LHCN-M2 (cell line): ENCODE data around the gene ITGB2. TPM values are rescaled to one million over a fixed set of nuclear protein-coding genes. Genes with fewer than 3 reads are reported as not detected.
"Not testable (repeated sequence)": the region's sequence is repeated elsewhere in the genome, so short reads cannot be mapped to it uniquely, and the experiment has no call there.

ENCODE experiments used
- DNase-seq: peaks from one replicate; pipeline ENCODE4 v3.0.0-alpha.2; 2012; ENCODE audit warnings: low read depth
- total RNA-seq: library from RNA; depleted of rRNA; stranded (reverse); fragments of >200 nt; gene quantifications from 2 replicates; pipeline ENCODE4 v1.2.3, GENCODE V29; 2014

ITGB2 gene
- total RNA-seq, 1 experiment from 2014 or later: 3.8 TPM

- DNase-seq: peak; percentile 95
These were observed 7.1 kb upstream of the ITGB2 start for GRCh38 chr21:44927587-44928461.

GRCh38 chr21:44927259-44927586, 6.5 kb upstream of the ITGB2 start:
- DNase-seq: no peak

GRCh38 chr21:44926331-44927101, 5.8 kb upstream of the ITGB2 start:
- peak; percentile 47 for DNase-seq

DNA sequence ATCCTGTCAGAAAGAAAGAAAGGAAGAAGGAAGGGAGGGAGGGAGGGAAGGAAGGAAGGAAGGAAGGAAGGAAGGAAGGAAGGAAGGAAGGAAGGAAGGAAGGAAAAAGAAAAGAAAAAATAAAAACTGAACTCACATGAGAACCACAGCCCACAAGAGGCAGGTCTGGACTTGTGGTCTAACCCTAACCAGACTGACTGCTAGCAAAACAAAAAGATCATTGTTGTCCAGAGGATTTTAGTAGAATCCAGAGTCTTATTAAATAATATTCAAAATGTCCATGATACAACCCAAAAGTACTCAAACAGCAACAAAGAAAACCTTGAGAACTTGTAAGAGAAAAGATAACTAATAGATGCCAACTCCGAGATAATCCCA, 4.7 kb upstream of the ITGB2 start:
- DNase-seq: peak; percentile 68

- peak; percentile 58 for DNase-seq
These were observed 4.1 kb upstream of the ITGB2 start for GRCh38 chr21:44924606-44925377.

- DNase-seq: no peak
These were observed 2.9 kb upstream of the ITGB2 start for GRCh38 chr21:44923480-44924084.

- DNase-seq: no peak
These were observed 1.2 kb upstream of the ITGB2 start for GRCh38 chr21:44921928-44922327.

DNA sequence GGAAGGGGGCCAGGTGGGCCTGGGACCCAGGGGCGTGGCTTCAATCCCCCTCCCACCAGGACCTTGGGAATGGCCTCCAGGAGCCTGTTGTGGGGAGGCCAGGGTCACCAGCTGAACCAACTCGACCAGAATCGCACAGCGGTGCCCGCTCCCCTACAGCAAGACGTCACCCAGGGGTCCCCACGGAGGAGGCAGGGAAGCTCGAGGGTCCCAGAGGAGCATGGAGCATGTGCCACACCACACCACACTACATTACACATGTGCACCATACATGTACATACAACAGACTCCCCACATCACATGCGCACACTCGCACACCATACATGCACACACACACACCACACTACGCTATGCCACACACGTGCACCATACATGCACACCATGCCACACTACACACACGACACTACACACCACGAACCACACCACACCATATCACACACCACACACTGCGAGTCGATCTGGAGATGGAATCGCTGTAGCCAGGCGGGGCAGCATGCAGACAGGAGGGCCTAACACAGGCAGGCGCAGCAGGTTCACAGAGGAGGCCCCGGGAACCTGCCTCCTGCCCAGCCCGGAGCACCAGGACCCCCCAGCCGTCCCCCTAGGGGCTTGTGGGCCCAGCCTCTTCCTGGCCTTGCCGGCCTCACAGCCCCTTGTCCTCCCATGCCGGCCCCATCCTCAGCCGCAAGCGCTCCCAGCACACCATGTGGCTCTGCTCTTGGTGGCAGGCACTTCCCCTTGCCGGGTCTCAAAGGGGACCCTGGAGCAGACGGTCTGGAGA, 596 bp downstream of the ITGB2 start:
- no peak for DNase-seq

DNA sequence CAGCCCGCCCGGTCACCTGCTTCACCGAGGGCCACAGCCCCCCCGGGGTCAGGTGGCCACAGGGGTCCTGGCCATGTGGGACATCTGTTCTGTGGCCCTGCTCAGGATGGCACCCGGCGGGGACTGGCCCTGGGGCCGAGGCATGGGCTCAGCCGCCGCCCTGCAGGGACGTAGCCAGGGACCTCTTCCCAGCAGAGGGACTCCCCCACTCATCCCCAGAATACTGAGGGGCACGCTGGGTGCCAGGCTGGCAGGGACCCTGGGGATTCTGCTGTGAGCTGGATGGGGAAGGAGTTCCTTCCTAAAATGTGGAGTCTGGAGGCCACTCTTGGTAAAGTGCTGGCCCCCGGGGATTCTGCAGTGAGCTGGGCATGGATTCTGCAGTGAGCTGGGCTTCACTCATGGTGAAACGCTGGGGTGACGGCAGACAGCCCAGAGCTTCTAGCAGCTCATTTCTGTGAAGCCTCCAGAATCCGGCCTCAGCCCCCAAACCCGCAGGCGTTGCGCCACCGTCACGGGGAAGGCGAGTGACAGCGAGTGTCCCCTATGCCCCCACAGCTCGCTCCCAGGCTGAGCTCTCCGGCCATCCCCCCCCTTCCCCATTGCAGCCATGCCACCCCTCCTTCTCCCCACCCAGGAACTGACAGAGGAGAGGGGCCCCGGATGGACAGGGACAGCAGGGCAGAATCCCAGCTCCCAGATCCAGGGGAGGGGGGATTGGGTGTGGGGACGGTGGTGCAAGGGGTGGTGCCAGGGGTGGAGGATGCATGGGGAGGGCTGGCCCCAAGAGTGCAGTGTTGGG, 1.4 kb downstream of the ITGB2 start:
- DNase-seq: no peak

GRCh38 chr21:44918581-44919033, 2.1 kb downstream of the ITGB2 start:
- DNase-seq: no peak

GRCh38 chr21:44918107-44918470, 2.6 kb downstream of the ITGB2 start:
- DNase-seq: no peak

- DNase-seq: no peak
These were observed 3.1 kb downstream of the ITGB2 start for GRCh38 chr21:44917446-44918106.

DNA sequence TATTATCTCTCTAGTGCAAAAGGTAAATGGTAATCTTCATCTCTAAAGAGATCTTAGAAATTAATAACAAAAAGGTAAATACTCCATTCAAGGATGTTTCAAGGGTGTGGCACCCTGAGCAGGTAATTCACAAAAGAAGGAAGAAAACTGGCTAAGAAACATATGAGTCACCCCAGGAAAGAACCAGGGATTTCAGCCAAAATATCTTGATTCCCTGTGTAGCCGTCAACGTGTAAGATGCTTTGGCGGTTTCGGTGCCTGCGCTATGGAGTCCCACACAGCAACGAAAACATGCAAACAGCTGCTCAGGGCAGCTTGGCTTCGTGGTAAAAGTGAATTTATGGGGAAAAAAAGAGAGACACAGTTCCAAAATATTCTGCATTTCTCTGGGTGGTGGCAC, 3.7 kb downstream of the ITGB2 start:
- DNase-seq: peak; percentile 59

DNA sequence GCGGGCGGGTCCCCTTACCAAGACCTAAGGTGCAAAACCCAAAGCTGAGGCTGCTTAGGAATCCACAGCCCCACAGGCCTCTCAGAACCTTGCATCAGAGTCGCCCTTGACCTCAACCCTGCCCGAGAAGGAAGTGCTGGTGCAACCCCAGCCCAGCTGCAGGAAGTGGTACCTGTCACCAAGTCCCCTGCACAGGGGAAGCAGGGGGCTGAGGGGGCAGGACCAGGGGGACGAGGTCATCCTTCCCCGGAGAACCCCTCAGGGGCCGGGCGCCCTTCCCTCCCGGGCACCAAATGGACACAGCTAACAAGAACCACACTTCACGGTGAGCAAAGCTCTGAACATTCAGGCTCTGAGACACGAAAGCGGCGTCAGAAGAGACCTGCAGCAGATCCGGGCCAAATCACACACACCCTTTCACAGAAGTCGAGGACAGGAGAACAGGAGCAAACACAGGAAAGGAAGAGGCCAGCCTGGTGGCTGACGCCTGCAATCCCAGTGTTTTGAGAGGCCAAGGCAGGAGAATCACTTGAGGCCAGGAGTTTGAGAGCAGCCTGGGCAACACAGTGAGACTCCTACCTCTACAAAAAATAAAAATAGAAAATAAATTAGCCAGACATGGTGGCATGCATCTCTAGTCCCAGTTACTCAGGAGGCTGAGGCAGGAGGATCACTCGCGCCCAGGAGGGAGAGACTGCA, 6.4 kb downstream of the ITGB2 start:
- DNase-seq: no peak

- DNase-seq: no peak
These were observed 7.1 kb downstream of the ITGB2 start for GRCh38 chr21:44913425-44914175.

- not testable (repeated sequence) for DNase-seq
These were observed 7.9 kb downstream of the ITGB2 start for GRCh38 chr21:44912506-44913412.

- no peak for DNase-seq
These were observed 8.6 kb downstream of the ITGB2 start for GRCh38 chr21:44912158-44912473.
